Activated CD4-positive, alpha-beta T cell treated with anti-CD3 and anti-CD28 coated beads, Interleukin-2, Interleukin-4, amounts not matched to agents 100 ng/mL and 50 ng/mL, durations not matched to agents 16 hours and 8 hours (primary cell): ENCODE results near the gene MFN2.
"Not testable (repeated sequence)": the region's sequence is repeated elsewhere in the genome, so short reads cannot be mapped to it uniquely, and the experiment has no call there.

ENCODE experiments used
- DNase-seq: peaks from one replicate; pipeline ENCODE4 v3.0.0-alpha.2; 2020; ENCODE audit warnings: low spot score

The MFN2 gene

DNA sequence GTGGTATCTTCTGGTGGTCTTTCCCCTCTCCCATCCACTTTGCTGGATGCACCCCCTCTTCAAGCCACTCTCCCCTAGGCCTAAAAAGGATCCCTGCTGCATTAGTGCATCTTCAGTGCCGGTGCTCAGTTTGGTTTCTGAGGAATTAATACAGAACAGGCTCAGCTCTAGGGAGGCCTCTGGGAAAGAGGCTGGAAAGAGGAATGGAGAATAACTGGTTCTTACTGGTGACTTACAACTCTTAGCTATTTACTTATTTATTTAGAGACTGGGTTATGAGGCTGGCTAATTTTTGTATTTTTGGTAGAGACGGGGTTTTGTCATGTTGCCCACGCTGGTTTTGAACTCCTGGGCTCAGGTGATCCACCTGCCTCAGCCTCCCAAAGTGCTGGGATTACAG lies 19.0 kb downstream of the MFN2 start:
- DNase-seq, result no peak

DNA sequence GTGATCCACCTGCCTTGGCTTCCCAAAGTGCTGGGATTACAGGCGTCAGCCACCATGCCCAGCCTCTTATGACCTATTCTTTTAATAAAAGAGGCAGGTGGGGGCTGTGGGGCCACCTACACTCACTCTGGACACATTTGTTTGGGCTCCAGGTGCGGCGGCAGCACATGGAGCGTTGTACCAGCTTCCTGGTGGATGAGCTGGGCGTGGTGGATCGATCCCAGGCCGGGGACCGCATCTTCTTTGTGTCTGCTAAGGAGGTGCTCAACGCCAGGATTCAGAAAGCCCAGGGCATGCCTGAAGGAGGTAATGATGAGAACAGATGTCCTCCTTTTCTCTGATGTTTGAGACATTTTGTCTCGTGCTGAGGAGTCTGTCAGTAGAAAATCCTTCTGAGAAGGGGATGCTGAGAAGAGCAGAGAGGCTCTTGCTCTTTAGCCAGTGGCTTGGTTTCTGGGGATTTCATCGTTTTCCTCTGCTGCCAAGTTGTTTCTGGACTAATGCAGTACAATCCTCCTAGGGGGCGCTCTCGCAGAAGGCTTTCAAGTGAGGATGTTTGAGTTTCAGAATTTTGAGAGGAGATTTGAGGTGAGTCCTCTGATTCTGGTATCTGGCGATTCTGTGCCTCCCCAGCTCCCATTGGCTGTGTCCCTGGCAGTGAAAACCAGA lies 21.1 kb downstream of the MFN2 start:
- DNase-seq, result peak; percentile 68

DNA sequence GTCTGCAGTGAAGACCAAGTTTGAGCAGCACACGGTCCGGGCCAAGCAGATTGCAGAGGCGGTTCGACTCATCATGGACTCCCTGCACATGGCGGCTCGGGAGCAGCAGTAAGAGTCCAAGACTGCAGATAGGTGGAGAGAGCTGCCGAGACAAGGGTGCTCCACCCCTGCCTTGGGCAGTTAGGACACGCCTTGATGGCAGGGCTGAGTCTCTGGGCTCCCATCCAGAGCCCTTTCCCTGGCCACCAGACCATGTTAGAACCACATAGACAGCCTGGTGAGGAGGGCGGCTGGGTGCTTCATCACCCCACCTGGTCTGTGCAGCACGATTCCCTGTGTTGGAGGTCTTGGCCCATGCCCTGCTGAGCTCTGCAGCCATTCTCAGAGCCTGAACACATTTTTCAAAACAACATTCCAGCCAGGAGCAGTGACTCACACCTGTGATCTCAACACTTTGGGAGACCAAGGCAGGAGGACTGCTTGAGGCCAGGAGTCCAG lies 21.8 kb downstream of the MFN2 start:
- DNase-seq, result no peak

DNA sequence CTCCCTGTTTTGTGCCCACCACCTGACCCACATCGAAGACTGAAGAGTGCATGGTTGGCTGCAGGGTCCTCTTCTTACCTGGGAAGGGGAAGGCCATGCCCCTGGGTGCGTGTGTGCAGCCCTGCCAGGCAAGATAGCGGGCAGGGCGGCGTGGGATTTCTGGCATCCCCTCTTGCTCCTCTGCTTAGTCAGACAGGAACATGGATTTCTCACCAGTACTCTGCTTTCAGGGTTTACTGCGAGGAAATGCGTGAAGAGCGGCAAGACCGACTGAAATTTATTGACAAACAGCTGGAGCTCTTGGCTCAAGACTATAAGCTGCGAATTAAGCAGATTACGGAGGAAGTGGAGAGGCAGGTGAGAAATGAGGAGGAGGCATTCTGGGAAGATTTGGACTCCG lies 23.5 kb downstream of the MFN2 start:
- no peak for DNase-seq

DNA sequence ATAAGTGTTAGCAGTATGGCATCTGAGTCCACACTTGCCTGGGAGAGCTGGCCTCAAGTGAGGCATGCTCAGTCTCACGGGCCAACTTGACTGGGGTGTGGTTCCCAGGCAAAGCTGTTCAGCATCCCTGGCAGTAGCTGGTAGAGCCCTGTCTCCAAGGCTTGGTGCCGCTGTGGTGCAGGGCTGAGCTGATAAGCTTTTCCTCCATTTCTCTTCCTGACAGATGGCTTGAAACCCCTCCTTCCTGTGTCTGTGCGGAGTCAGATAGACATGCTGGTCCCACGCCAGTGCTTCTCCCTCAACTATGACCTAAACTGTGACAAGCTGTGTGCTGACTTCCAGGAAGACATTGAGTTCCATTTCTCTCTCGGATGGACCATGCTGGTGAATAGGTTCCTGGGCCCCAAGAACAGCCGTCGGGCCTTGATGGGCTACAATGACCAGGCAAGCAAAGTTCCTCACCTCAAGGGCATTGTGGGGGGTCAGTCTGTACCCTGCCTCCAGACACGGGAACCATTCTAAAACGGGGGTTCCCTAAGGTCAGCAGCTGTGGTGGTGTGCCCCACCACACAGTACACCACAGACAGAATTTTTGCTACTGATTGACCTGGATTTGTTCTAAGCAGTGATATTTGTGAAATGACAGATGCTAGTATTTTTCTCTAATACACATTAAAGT lies 25.4 kb downstream of the MFN2 start:
- no peak for DNase-seq

DNA sequence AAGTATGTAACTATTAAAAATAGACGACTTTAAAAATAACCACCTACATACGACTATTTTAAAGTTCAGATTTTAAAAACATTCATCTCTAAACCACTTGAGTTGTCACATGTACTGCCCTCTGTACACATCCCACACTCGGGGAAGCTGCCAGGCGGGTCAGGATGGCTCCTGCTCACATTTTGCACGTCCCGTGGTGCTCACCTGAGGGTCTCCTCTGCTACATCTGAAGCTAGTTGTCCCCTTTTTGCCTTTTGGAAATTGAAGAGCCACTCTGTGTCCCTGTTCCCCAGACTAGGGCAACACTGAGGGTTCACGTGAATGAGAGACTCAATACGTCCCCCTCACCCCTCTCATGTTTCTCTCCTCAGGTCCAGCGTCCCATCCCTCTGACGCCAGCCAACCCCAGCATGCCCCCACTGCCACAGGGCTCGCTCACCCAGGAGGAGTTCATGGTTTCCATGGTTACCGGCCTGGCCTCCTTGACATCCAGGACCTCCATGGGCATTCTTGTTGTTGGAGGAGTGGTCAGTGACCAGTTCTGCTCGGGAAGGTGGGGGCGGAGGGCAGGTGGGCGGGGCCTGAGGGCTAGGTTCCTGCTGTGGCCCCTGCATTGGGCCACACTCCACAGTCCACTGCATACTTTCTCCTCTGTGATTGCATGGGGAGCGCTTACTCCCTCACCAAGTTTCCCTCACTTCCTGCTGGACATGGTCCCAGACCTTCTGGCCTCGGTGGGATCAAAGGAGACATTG lies 26.1 kb downstream of the MFN2 start:
- DNase-seq, result no peak

DNA sequence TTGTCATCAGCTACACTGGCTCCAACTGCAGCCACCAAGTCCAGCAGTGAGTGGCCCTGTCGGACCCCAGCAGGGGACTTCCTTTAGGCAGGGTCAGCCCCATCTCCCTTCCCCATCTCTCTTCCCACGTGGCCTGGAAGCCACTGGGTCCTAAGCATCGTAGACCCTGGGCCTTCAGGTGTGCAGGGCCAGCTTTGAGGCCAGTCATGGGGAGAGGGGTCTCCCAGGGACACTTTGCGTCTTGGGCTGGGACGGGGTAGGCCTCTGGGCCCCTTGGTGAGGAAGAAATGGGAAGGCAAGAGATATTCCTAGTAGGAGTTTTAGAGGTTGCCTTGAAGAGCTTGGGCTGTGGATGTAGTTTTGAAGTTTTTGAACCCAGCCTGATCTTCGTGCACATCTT lies 27.0 kb downstream of the MFN2 start:
- DNase-seq, result no peak

DNA sequence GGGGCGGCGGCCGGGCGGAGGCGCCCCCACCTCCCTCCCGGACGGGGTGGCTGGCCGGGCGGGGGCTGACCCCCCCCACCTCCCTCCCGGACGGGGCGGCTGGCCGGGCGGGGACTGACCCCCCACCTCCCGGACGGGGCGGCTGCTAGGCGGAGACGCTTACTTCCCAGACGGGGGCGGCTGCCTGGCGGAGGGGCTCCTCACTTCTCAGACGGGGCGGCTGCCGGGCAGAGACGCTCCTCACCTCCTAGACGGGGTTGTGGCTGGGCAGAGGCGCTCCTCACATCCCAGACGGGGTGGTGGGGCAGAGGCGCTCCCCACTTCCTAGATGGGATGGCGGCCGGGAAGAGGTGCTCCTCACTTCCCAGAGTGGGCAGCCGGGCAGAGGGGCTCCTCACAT lies 28.1 kb downstream of the MFN2 start:
- not testable (repeated sequence) for DNase-seq

DNA sequence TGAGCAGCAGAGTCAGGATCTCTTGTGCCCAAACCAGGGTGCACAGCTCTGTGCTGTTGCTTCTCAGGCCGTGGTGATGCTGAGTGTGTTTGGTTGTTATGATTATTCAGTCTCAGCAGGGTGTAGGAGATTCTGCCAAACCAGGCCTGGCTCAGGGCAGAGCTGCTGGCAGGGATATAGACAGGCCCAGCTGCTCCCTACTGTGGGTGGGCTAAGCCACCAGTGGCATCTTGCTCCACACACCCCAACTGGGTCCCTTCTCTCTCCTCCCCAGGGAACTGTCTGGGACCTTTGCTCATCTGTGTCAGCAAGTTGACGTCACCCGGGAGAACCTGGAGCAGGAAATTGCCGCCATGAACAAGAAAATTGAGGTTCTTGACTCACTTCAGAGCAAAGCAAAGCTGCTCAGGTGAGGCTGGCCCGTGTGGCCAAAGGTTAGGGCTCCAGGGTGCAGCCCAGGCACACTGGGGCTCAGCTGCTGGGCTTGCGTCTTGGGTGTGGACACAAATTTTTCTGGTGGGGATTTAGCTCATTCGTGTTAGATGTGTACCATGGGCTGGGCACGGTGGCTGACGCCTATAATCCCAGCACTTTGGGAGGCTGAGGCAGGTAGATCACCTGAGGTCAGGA lies 29.2 kb downstream of the MFN2 start:
- no peak for DNase-seq

DNA sequence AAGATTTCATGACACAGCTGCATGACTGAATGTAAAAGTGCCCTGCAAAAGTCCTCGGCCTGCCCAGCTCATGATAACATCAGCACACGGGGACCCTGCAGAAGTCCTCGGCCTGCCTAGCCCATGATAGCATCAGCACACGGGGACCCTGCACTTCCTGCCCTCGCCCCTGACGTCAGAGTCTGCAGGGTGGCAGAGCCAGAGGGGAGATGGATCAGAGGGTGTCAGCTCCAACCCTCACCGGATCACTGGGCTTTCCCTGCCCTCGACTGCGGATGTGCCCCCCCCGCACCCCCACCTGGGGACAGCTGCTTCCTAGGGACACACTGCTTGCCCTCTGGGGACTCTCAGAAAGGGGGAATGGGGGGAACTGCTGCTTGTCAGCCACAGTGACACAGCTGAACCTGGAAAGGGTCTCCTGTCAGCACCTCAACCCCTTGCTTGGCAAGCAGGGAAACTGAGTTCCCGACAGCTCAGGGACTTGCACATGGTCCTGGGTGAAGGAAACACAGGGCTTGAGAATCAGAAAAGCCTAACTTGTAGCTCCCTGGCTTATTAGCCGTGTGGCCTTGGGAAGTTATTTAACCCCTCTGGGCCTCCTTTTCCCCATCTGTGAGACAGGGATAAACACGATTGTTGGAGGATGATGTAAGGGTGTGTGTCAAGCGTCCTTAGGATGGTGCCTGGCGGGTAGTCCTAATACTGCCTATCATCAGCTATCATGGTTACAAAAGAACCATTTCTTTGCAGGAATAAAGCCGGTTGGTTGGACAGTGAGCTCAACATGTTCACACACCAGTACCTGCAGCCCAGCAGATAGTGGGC lies 30.7 kb downstream of the MFN2 start:
- no peak for DNase-seq

DNA sequence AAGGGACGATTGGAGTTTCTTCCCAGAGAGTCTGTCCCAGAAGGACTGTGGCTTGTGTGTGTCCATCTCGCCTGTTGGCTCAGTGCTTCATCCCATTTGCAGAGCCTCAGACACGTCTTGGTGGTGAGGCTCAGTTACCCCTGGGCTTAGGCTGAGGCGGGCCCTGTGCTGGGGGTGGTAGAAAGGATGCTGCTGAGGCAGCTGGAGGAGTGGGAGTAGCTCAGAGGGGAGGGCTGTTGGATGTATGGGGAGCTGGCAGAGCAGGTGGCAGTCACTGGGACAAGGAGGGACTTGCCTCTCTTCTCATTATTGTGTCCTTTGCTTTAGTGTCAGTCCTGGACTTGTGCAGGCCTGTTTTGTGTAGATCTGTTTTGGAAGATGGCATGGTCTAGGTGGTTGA lies 31.8 kb downstream of the MFN2 start:
- DNase-seq, result no peak

DNA sequence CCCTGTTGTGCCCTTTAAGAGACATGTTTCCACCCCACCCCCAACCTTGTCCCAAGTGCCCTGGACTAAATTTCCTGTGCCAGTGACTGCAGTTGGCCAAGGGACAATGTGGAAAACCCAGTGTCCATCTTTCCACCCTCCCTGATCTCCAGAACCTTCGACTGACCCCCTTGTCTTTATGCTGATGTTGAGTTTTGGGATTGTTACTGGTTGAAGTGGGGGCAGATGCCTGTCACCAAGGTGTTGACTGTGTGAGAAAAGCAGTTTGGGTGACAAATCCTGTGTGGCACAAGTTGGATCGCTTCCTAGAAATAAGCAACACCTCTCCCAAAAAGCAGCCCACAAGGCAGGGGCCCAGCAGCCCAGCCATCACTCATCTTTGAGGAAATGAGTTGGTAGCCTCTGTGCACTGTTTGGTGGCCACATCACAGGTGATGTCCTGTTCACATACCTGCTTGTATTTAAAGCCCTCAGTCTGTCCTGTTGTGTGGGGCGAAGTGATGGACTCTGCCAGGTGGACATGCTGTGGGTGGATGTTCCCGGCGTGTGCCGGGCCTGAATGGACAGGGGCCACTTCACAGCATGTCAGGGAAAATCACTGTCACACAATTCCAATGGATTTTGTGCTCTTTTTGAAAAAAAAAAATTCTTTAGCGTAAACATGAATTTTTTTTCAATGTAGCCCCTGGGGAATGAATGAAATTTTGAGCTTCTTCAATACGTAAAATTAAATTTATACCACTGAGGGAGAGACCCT lies 32.5 kb downstream of the MFN2 start:
- peak; percentile 41 for DNase-seq

DNA sequence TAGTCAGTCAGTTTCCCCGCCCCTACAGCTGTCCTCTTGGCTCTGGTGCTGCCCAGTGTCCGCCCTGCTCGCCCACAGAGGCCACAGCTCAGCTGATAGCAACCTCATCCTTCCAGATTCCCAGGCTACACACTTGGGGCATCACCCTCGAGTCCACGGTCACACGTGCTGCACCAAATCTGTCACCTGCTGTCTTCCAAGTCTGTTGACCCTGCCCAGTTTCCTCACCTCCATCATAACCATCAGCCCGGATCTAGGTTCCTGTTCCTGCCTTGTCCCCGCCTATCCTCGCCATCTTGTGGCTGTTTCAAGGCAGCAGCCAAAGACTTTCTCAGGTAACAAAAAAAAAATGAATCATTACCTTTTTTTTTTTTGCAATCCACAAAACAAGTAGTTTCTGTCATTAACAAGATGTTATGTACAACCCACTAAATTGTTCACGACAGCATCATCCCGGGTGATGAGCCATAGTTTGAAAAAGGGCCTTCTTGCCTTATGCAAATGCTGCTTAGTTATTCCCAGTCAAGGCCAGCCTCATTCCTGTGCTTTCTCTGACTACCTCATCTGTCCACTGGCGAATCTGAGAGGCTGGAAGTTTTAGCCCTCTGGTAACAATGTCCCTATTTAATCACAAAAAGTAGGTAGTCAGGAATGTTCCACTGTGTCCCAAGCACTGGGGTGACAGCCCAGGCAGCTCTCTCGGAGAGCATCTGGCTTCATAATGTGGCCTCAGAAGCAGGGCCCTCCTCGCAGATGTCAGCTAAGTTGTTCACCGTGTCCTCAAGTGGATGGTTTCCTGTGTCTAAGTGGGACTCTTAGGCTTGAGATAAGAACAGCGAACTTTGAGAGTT lies 34.1 kb downstream of the MFN2 start:
- DNase-seq, result peak; percentile 57

DNA sequence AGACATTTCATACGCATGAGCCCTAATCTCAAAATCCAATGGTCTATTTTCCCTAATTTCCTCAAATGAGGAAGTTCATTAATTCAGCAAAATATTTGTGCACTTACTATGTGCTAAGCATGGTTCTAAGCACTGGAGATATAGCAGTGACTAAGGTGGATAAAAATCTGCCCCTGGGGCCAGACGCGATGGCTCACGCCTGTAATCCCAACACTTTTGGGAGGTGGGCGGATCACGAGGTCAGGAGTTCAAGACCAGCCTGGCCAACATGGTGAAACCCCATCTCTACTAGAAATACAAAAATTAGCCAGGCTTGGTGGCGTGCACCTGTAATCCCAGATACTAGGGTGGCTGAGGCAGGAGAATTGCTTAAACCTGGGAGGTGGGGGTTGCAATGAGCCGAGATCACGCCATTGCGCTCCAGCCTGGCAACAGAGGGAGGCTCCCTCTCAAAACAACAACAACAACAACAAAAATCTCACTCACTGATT lies 34.8 kb downstream of the MFN2 start:
- no peak for DNase-seq

DNA sequence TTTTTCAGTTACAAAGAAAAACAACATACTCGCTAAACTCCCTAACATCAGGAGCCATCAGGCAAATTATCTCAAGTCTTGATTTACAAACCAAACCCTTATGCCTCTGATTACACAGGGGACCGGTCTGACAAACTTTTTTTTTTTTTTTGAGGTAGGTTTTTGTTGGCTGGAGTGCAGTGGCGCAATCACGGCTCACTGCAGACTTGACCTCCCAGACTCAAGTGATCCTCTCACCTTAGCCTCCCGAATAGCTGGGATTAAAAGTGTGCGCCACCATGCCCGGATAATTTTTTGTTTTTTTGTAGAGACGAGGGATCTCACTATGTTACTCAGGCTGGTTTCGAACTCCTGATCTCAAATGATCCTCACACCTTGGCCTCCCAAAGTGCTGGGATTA lies 35.3 kb downstream of the MFN2 start:
- no peak for DNase-seq

DNA sequence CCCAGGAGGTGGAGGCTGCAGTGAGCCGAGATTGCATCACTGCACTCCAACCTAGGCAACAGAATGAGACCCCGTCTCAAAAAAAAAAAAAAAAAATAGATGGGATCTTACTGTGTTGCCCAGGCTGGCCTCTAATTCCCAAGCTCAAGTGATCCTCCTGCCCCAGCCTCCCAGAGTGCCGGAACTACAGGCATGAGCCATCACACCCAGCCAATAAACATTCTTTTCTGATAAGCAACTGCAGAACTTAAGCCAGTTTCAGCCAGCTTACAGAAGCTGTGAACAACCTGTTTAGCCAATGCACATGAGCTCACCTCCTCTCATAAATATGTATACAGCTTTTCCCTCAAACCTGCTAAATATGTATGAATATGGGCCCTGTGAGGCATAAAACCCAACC lies 35.9 kb downstream of the MFN2 start:
- no peak for DNase-seq

DNA sequence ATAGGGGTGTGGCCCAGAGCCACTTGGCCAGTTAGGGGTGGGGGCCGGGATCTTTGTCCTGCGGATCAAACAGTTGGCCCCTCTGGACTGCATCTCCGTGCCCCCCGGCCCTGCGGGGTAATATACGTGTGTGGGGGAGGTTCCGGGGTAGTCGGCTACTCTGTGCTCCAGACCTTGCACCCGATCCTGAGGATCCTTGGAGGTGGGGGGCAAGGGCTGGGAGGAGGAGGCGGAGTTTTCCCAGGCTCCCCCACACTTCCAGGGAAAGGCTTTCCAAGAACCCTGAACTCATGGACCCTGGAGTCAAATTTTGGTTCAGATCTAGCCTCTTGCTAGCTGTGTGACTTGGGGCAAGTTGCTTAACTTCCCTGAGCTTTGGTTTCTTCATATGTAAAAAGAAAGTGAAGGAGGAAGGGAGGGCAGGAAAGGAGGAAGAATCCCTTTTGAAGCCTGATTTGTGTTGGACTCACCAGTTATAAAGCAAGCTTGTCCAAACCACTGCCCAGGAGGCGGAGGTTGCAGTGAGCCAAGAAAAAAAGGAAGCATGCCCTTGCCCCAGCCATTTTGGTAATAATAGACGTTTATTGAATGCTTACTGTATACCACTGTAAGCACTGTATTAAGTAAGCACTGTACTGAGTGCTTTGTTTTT lies 39.7 kb downstream of the MFN2 start:
- no peak for DNase-seq

DNA sequence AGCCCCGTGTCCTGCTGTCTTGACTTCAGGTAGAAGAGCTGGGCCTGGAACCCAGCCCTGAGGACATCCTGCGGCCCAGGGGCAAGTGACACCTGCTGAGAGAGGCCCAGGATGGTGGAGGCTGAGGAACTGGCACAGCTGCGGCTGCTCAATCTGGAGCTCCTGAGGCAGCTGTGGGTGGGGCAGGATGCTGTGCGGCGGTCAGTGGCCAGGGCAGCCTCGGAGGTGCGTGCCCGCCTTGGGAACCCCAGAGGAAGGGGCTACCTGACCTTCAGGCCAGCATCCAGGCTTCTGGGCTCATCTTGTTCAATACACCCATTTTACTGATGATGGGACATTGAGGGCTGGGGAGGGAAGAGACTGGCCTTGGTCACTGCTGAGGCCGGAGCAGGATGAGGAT lies 41.4 kb downstream of the MFN2 start:
- DNase-seq, result no peak

DNA sequence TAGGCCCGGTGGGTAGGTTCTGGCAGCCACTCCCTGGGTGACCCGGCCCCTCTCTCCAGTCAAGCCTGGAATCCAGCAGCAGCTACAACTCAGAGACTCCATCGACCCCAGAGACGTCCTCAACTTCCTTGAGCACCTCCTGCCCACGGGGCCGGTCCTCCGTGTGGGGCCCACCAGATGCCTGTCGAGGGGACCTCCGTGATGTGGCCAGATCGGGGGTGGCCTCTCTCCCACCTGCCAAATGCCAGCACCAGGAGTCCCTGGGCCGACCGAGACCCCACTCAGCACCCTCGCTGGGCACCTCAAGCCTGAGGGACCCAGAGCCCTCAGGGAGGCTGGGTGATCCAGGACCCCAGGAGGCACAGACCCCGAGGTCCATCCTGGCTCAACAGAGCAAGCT lies 41.8 kb downstream of the MFN2 start:
- no peak for DNase-seq
